Effector memory CD4-positive, alpha-beta T cell (primary cell): ENCODE results near the gene SCGN.

Experiments used
- DNase-seq, 3 donors: peaks; one replicate each; pipeline ENCODE4 v3.0.0-alpha.2; 2020
- H3K27ac ChIP-seq: 2 replicates; pipeline ENCODE4 v1.7.0; 2013; ENCODE audit warnings: mild to moderate bottlenecking, low read length, moderate library complexity; ENCODE audit not compliant: insufficient read depth, poor library complexity, severe bottlenecking
- H3K27me3 ChIP-seq: replicated peaks from 2 replicates; pipeline ENCODE4 v1.7.0; 2013; ENCODE audit warnings: mild to moderate bottlenecking, low read length; ENCODE audit not compliant: insufficient read depth, control insufficient read depth, poor library complexity, severe bottlenecking
- H3K36me3 ChIP-seq: 2 replicates; pipeline ENCODE4 v1.7.0; 2013; ENCODE audit warnings: mild to moderate bottlenecking, low read length, moderate library complexity; ENCODE audit not compliant: control insufficient read depth, insufficient read depth
- H3K4me1 ChIP-seq: 2 replicates; pipeline ENCODE4 v1.7.0; 2013; ENCODE audit warnings: low read length, mild to moderate bottlenecking; ENCODE audit not compliant: control insufficient read depth, insufficient read depth, poor library complexity, severe bottlenecking
- H3K4me3 ChIP-seq: 2 replicates; pipeline ENCODE4 v1.7.0; 2013; ENCODE audit warnings: low read length, low read depth, mild to moderate bottlenecking; ENCODE audit not compliant: insufficient read depth, poor library complexity, severe bottlenecking
- H3K9me3 ChIP-seq: 2 replicates; pipeline ENCODE4 v1.7.0; 2013; ENCODE audit warnings: mild to moderate bottlenecking, low read length, moderate library complexity; ENCODE audit not compliant: control insufficient read depth

SCGN gene

GRCh38 chr6:25681848-25682247 lies 29.8 kb downstream of the SCGN start:
- H3K27me3 ChIP-seq = no peaks in the 10 kb centered on the region
- no peak for DNase-seq
- no peak overlapping the region for H3K4me3 ChIP-seq

DNA sequence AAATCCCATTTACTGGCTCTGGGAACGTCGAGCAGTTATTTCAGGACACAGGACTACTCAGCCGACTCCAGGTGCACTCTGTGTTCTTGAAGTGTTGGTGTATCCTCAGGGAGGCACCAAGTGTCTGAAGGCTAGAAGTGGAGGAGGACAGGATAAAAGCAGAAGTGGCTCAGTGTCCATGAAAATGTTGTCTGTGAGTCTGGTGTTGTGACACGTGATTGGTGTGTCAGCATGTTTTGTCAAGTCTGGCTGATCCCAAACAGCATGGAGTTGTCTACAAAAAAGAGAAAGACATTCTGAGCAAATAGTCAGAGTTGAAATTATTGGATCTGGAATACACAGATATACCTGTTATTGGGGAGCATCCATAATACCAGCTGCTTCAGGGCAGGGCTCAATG lies 30.3 kb downstream of the SCGN start:
- no peaks in the 10 kb centered on the region for H3K27me3 ChIP-seq
- no peaks in the 10 kb centered on the region for H3K4me1 ChIP-seq
- no peaks in the 10 kb centered on the region for H3K36me3 ChIP-seq
- no peak for DNase-seq
- H3K9me3 ChIP-seq = no peaks in the 10 kb centered on the region
- H3K4me3 ChIP-seq = no peak overlapping the region
- H3K27ac ChIP-seq = no peak overlapping the region

More at GRCh38 chr6:25681848-25682247, 29.8 kb downstream of the SCGN start:
- H3K4me1 ChIP-seq = no peaks in the 10 kb centered on the region
- no peak overlapping the region for H3K27ac ChIP-seq
- H3K36me3 ChIP-seq = no peaks in the 10 kb centered on the region
- H3K9me3 ChIP-seq = no peaks in the 10 kb centered on the region

- Histone ChIP-seq H3K36me3 (no peaks in the 10 kb centered on the region), H3K27ac (no peak overlapping the region), H3K4me3 (no peak overlapping the region), H3K27me3 (no peaks in the 10 kb centered on the region), H3K4me1 (no peaks in the 10 kb centered on the region), H3K9me3 (no peaks in the 10 kb centered on the region)
- DNase-seq = no peak
Observed at GRCh38 chr6:25684565-25684964, 32.5 kb downstream of the SCGN start.

DNA sequence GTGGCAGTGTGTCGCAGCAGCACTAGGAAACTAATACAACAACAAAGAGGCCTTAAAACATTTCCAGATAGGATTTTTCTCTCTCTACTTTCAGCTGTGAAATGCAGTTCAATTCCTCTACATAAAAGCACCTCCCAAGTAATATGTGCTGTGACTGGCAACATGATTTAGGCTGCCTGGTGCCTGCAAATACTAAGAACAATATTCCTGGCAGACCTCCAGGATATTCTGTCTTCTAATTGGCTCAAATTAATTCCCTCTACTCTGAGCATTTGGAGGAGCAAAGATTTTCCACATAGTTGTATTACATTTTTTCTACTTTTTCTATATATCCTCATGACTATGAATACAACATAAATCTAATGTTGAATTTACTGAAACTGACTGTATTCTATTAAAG lies 33.2 kb downstream of the SCGN start:
- H3K4me3 ChIP-seq = no peak overlapping the region

DNA sequence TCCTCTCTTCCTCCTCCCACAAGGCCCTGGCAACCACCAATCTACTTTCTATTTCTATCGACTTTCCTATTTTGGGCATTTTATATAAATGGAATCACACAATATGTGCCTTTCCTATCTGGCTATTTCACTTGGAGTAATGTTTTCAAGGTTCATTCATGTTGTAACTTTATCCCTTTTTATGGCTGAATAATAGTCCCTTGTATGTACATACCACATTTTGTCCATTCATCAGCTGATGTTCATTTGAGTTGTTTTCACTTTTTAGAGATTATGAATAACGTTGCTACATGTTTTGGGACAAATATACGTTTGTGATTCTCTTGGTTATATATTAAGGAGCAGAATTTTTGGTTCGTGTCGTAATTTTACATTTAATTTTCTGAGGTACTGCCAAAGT lies 33.9 kb downstream of the SCGN start:
- H3K4me3 ChIP-seq = no peak overlapping the region
- no peak overlapping the region for H3K27ac ChIP-seq
- no peaks in the 10 kb centered on the region for H3K27me3 ChIP-seq
- DNase-seq = no peak
- no peaks in the 10 kb centered on the region for H3K9me3 ChIP-seq
- H3K4me1 ChIP-seq = no peaks in the 10 kb centered on the region
- no peaks in the 10 kb centered on the region for H3K36me3 ChIP-seq

More for the DNA sequence above, 33.2 kb downstream of the SCGN start:
- no peaks in the 10 kb centered on the region for H3K4me1 ChIP-seq
- DNase-seq = no peak
- no peaks in the 10 kb centered on the region for H3K27me3 ChIP-seq
- no peaks in the 10 kb centered on the region for H3K36me3 ChIP-seq
- H3K27ac ChIP-seq = no peak overlapping the region
- H3K9me3 ChIP-seq = no peaks in the 10 kb centered on the region

DNA sequence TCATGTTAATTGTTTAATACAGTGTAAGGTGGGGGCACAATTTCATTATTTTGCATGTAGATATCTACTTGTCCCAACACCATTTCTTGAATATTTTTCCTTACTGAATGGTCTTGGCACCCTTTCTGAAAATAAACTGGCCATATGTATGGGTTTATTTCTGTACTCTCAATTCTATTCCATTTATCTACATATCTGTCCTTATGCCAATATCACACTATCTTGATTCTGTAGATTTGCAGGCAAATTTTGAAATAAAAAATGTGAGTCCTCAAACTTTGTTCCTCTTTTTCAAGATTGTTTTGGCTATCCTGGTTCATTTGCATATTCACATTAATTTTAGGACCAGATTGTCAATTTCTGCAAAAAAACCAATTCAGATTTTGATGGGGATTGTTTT lies 34.8 kb downstream of the SCGN start:
- Histone ChIP-seq H3K36me3 (no peaks in the 10 kb centered on the region), H3K4me3 (no peak overlapping the region), H3K9me3 (no peaks in the 10 kb centered on the region), H3K4me1 (no peaks in the 10 kb centered on the region), H3K27ac (no peak overlapping the region), H3K27me3 (no peaks in the 10 kb centered on the region)
- DNase-seq = no peak

DNA sequence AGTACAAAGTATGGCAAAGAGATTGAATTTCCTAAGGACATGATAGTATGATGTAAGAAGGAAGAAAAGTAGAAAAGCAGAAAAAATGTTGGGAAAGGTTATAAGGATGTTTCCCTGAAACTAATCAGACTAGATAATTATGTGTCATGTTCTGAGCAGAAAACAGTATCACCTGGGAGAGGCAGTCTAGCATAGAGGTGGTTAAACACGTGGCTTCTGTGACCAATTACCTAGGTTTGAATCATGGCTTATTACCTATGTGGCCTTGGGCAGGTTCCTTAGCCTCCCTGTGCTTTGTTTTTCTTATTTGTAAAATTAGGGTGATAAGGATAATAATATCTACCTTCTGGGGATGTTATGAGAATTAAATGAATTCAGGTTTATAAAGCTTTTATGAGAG lies 38.0 kb downstream of the SCGN start:
- Histone ChIP-seq H3K36me3 (no peaks in the 10 kb centered on the region), H3K4me3 (no peak overlapping the region), H3K9me3 (no peaks in the 10 kb centered on the region), H3K27ac (no peak overlapping the region), H3K4me1 (no peaks in the 10 kb centered on the region), H3K27me3 (no peaks in the 10 kb centered on the region)
- no peak for DNase-seq

DNA sequence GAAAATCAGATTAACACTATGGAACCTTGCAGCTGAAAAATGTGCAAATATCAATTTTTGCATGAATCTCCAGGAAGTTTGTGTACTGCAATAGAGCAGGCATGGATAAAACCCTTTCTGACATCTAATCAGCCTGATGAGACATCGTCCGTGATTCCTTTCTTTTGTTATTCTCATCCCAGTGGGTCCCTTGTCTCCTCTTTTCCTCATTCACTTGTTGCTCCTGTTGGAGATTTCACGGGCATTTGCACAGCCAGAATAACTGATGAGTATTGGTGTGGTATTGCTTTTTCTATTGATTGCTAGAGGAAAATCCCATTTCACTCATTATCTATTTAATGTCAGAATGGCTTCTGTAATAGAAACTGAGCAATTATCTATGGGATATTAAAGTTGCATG lies 39.9 kb downstream of the SCGN start:
- no peaks in the 10 kb centered on the region for H3K9me3 ChIP-seq
- no peaks in the 10 kb centered on the region for H3K27me3 ChIP-seq
- no peak overlapping the region for H3K27ac ChIP-seq
- H3K36me3 ChIP-seq = no peaks in the 10 kb centered on the region
- no peak overlapping the region for H3K4me3 ChIP-seq
- no peak for DNase-seq
- no peaks in the 10 kb centered on the region for H3K4me1 ChIP-seq

DNA sequence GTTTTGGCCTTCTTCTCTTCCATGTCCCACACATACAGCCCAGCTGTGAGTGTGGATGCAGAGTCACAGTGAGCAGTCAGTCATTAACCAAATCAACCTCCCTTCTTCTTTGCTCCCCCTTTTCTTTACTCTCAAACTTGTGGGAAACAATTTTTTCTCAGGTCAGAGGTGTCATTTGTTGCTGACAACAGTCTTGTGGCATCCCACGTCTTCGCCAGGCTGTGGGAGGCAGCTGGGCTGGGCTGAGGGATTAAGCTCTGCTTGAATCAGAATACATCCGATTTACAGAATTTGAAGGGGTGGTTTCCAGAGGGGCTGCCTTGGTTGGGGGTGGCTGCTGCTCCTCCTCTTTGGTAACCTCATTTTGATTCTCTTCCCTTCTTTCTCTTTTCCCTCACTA lies 40.5 kb downstream of the SCGN start:
- Histone ChIP-seq H3K4me1 (no peaks in the 10 kb centered on the region), H3K27ac (no peak overlapping the region), H3K9me3 (no peaks in the 10 kb centered on the region), H3K36me3 (no peaks in the 10 kb centered on the region), H3K4me3 (no peak overlapping the region), H3K27me3 (no peaks in the 10 kb centered on the region)
- no peak for DNase-seq

GRCh38 chr6:25694366-25694765 lies 42.4 kb downstream of the SCGN start:
- Histone ChIP-seq H3K9me3 (no peaks in the 10 kb centered on the region), H3K4me3 (no peak overlapping the region), H3K27ac (no peak overlapping the region), H3K4me1 (no peaks in the 10 kb centered on the region), H3K27me3 (no peaks in the 10 kb centered on the region), H3K36me3 (no peaks in the 10 kb centered on the region)
- no peak for DNase-seq

DNA sequence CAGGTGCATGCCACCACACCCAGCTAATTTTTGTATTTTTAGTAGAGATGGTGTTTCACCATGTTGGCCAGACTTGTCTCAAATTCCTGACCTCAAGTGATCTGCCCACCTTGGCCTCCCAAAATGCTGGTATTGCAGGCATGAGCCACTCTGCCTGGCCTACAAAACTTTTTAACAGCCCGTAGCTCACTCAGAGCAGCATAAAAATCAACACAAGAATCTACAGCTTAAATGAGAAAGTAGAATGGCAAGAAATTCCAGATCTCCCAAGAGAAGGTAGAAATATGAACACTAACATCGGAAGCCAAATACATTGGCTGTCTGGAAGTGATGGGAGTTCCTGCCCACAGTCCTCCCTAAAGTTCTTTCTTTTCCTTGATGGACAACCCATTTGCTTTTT lies 43.7 kb downstream of the SCGN start:
- H3K36me3 ChIP-seq = no peaks in the 10 kb centered on the region
- no peak for DNase-seq
- H3K9me3 ChIP-seq = no peaks in the 10 kb centered on the region

More for the DNA sequence above, 43.7 kb downstream of the SCGN start:
- Histone ChIP-seq H3K4me3 (no peak overlapping the region), H3K4me1 (no peaks in the 10 kb centered on the region), H3K27me3 (no peaks in the 10 kb centered on the region), H3K27ac (no peak overlapping the region)
